Keratinocyte (primary cell): ENCODE data around the gene DNM2. TPM values are rescaled to one million over a fixed set of nuclear protein-coding genes. Genes with fewer than 3 reads are reported as not detected.

Source experiments
- DNase-seq: peaks from one replicate; pipeline ENCODE4 v3.0.0-alpha.2; 2011; ENCODE audit warnings: low read depth, missing footprints, low spot score
- FAIRE-seq: peaks from 2 replicates; lab custom pipeline; 2011; peaks lifted over from hg19 to GRCh38; lab: Jason Lieb, UNC
- H2AFZ ChIP-seq: 2 replicates; pipeline ENCODE4 v1.6.0; 2012; ENCODE audit warnings: low read length, control low read depth, inconsistent platforms; ENCODE audit not compliant: control insufficient read depth
- H3K27ac ChIP-seq: 2 replicates; pipeline ENCODE4 v1.5.1; 2011; ENCODE audit warnings: low read length; ENCODE audit not compliant: control insufficient read depth, insufficient read depth
- H3K27me3 ChIP-seq: 3 replicates; pipeline ENCODE4 v1.6.0; 2011; ENCODE audit warnings: low read length; ENCODE audit not compliant: control insufficient read depth, insufficient read depth; ENCODE audit errors: extremely low read depth
- H3K36me3 ChIP-seq, 2 experiments: 2 replicates in 1 of 2; 3 replicates in 1 of 2; pipeline ENCODE4 v1.5.1; 2011; ENCODE audit warnings: low read length in 2 of 2, mild to moderate bottlenecking in 1 of 2; ENCODE audit not compliant: control insufficient read depth in 2 of 2, insufficient read depth in 2 of 2; ENCODE audit errors: extremely low read depth in 1 of 2
- H3K4me1 ChIP-seq: 3 replicates; pipeline ENCODE4 v1.5.1; 2011; ENCODE audit warnings: low read length; ENCODE audit not compliant: control insufficient read depth, insufficient read depth; ENCODE audit errors: extremely low read depth
- H3K4me2 ChIP-seq: 3 replicates; pipeline ENCODE4 v1.6.0; 2011; ENCODE audit warnings: low read depth, low read length; ENCODE audit not compliant: control insufficient read depth, insufficient read depth; ENCODE audit errors: extremely low read depth
- H3K4me3 ChIP-seq, 3 experiments: fragments of 200-600 bp in 1 of 3; sonication (generic) in 1 of 3; 2 replicates in 2 of 3; 3 replicates in 1 of 3; pipeline ENCODE4 v1.5.1; 2011 to 2016; ENCODE audit warnings: low read length in 3 of 3, mild to moderate bottlenecking in 3 of 3, control low read depth in 2 of 3, inconsistent platforms in 1 of 3, low read depth in 1 of 3, mixed read lengths in 1 of 3, mixed run types in 1 of 3, moderate library complexity in 1 of 3; ENCODE audit not compliant: control insufficient read depth in 2 of 3, insufficient read depth in 2 of 3; ENCODE audit errors: extremely low read depth in 1 of 3
- H3K79me2 ChIP-seq: 2 replicates; pipeline ENCODE4 v1.6.0; 2012; ENCODE audit warnings: low read length; ENCODE audit not compliant: control insufficient read depth, insufficient read depth
- H3K9ac ChIP-seq: 3 replicates; pipeline ENCODE4 v1.6.0; 2011; ENCODE audit warnings: low read length; ENCODE audit not compliant: control insufficient read depth, insufficient read depth; ENCODE audit errors: extremely low read depth
- H3K9me1 ChIP-seq: 3 replicates; pipeline ENCODE4 v1.6.0; 2011; ENCODE audit warnings: low read length; ENCODE audit not compliant: control insufficient read depth, insufficient read depth; ENCODE audit errors: extremely low read depth
- H3K9me3 ChIP-seq: 2 replicates; pipeline ENCODE4 v1.5.1; 2012; ENCODE audit warnings: low read depth, low read length; ENCODE audit not compliant: control insufficient read depth
- H4K20me1 ChIP-seq: 3 replicates; pipeline ENCODE4 v1.6.0; 2011; ENCODE audit warnings: low read length; ENCODE audit not compliant: control insufficient read depth, insufficient read depth; ENCODE audit errors: extremely low read depth
- CTCF ChIP-seq, 3 experiments: IDR thresholded peaks in 1 of 3; conservative IDR thresholded peaks in 1 of 3; optimal IDR thresholded peaks in 1 of 3; 2 replicates in 2 of 3; 3 replicates in 1 of 3; pipeline versions ENCODE3 to v1.5.1; 2011; ENCODE audit warnings: low read length in 3 of 3, mild to moderate bottlenecking in 3 of 3, moderate library complexity in 2 of 3, control low read depth in 1 of 3, inconsistent platforms in 1 of 3; ENCODE audit not compliant: insufficient read depth in 2 of 3; ENCODE audit errors: extremely low read depth in 1 of 3
- EZH2 ChIP-seq: IDR thresholded peaks from one replicate; pipeline ENCODE4 v1.6.1; 2012; ENCODE audit warnings: inconsistent platforms, mild to moderate bottlenecking, low read length, moderate library complexity
- dilution Hi-C: fragments of 300-500 bp; cut with MboI; formaldehyde crosslinking; loops from one replicate; pipeline ENCODE4 v1.7.0; 2020; ENCODE audit warnings: low sequenced_read_pairs; ENCODE audit not compliant: extremely low pct_ligation_motif_present
- polyA plus RNA-seq, 5 experiments: library from polyadenylated mRNA; depleted of rRNA in 3 of 5; stranded (reverse) in 3 of 5; stranded (forward) in 1 of 5; unstranded in 1 of 5; fragments of >200 nt; gene quantifications; 1 replicate in 1 of 5; 2 replicates in 3 of 5; 3 replicates in 1 of 5; pipeline versions ENCODE4 v1.2.1 to v1.2.3, GENCODE V29; 2011 to 2012; ENCODE audit warnings: missing spikeins in 2 of 5, low read depth in 1 of 5, low replicate concordance in 1 of 5

DNM2 gene
- polyA plus RNA-seq, 1 donor (not counting 4 experiments of a cell fraction or from before 2014, with no cell fraction given), result 60.1 TPM

- Histone ChIP-seq H3K36me3 (peaks cover 66 to 68% of the 10 kb centered on the region in 2 experiments), H3K9me3 (no peaks in the 10 kb centered on the region), H3K79me2 (peaks cover 28% of the 10 kb centered on the region), H2AFZ (no peak overlapping the region), H3K9me1 (no peaks in the 10 kb centered on the region), H4K20me1 (peaks cover 8% of the 10 kb centered on the region), H3K27ac (peak overlapping the region; percentile 39), H3K4me3 (no peak overlapping the region), H3K27me3 (no peaks in the 10 kb centered on the region), H3K4me2 (no peak overlapping the region), H3K4me1 (peaks cover 3% of the 10 kb centered on the region), H3K9ac (peak overlapping the region; percentile 41)
- dilution Hi-C loops, result no loop called here
- TF ChIP-seq EZH2 (no peak), CTCF (optimal IDR thresholded peaks at IDR 0.05 in 1 of 3, IDR thresholded peaks at IDR 0.05 in 1 of 3, conservative IDR thresholded peaks at IDR 0.05 in 1 of 3; ENCODE audit: extremely low read depth in 1 of 3, insufficient read depth in 2 of 3, low read length in 3 of 3) (no peak)
- FAIRE-seq (no peak), DNase-seq (no peak)
Measured at GRCh38 chr19:10686193-10686592, 31.7 kb upstream of the DNM2 start.

- dilution Hi-C loops, result no loop called here
- H3K36me3 ChIP-seq, result peaks cover 66 to 69% of the 10 kb centered on the region in 2 experiments
- no peak overlapping the region for H3K4me2 ChIP-seq
- no peak overlapping the region for H2AFZ ChIP-seq
- H3K79me2 ChIP-seq, result peaks cover 25% of the 10 kb centered on the region
- H3K4me3 ChIP-seq, result no peak overlapping the region
- FAIRE-seq, result no peak
- H3K4me1 ChIP-seq, result peaks cover 3% of the 10 kb centered on the region
- peak overlapping the region; percentile 41 for H3K9ac ChIP-seq
- no peaks in the 10 kb centered on the region for H3K9me3 ChIP-seq
- TF ChIP-seq EZH2 (no peak), CTCF (optimal IDR thresholded peaks at IDR 0.05 in 1 of 3, IDR thresholded peaks at IDR 0.05 in 1 of 3, conservative IDR thresholded peaks at IDR 0.05 in 1 of 3; ENCODE audit: extremely low read depth in 1 of 3, insufficient read depth in 2 of 3, low read length in 3 of 3) (no peak)
- no peaks in the 10 kb centered on the region for H3K9me1 ChIP-seq
- H4K20me1 ChIP-seq, result peaks cover 11% of the 10 kb centered on the region
- DNase-seq, result no peak
- peak overlapping the region; percentile 39 for H3K27ac ChIP-seq
- H3K27me3 ChIP-seq, result no peaks in the 10 kb centered on the region
Measured at GRCh38 chr19:10686661-10687517, 31.0 kb upstream of the DNM2 start.
